Superior temporal gyrus (tissue), 1 donor: ENCODE data around the gene NBR1.
"Not testable (repeated sequence)": the region's sequence is repeated elsewhere in the genome, so short reads cannot be mapped to it uniquely, and the experiment has no call there.

ENCODE experiments used
- DNase-seq: peaks from one replicate; pipeline ENCODE4 v3.0.0-alpha.2; 2016; ENCODE audit errors: extremely low spot score

Gene NBR1

DNA sequence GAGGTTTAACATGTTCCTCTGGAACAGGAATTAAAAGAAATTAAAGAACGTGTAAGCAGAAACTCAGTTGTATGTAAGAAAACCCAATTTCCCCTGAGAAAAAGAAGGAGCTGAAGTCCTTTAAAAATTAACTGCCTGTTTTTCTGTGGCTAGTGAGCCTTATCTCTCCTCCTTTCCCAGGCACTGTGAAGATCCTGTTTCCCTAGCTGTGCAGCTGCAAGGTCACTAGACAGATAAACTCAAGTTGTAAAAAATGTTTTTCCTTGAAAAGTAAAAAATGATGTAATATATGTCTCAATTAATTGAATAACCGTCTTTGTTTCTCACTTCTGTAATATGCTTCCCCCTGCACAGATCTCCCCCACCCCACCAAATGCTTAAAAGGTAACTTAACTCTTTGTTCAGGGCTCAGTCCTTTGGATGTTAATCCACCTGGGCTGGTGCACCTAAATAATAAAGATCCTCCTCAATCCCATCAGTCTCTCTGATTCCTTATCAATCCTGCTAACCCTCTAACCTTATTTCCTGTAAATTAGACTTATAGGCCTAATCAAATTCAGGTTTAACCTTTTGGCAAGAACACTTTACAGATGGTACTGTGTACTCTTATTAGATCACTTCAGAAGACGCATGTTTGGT, 17.7 kb upstream of the NBR1 start:
- not testable (repeated sequence) for DNase-seq

DNA sequence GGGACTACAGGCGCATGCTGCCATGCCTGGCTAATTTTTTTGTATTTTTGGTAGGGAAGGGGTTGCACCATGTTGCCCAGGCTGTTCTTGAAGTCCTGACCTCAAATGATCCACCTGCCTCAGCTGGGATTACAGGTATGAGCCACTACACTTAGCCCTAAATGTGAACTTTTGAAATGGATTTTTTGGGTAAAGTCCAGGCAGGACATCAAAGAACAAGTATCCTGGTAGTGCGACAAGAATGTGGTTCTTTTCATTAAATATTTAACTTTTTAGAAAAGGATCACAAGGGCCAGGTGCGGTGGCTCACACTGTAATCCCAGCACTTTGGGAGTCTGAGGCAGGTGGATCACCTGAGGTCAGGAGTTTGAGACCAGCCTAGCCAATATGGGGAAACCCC, 15.3 kb upstream of the NBR1 start:
- DNase-seq, result no peak

DNA sequence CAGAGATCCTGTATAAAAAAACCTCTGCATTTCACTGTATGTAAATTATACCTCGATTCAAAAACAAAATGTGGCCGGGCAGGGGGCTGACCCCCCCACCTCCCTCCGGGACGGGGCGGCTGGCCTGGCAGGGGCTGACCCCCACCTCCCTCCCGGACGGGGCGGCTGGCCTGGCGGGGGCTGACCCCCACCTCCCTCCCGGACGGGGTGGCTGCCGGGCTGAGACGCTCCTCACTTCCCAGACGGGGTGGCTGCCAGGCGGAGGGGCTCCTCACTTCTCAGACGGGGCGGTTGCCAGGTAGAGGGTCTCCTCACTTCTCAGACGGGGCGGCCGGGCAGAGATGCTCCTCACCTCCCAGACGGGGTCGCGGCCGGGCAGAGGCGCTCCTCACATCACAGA, 11.8 kb upstream of the NBR1 start:
- not testable (repeated sequence) for DNase-seq

DNA sequence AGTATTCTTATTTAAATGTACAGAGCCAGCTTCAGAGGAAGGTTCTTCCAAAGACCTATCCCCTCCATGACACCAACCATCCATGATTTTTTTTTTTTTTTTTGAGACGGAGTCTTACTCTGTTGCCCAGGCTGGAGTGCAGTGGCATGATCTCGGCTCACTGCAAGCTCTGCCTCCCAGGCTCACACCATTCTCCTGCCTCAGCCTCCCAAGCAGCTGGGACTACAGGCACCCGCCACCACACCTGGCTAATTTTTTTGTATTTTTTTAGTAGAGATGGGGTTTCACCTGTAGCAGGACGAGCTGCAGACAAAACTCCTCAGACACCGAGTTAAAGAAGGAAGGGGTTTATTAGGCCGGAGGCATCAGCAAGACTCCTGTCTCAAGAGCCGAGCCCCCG, 11.1 kb upstream of the NBR1 start:
- DNase-seq, result not testable (repeated sequence)

DNA sequence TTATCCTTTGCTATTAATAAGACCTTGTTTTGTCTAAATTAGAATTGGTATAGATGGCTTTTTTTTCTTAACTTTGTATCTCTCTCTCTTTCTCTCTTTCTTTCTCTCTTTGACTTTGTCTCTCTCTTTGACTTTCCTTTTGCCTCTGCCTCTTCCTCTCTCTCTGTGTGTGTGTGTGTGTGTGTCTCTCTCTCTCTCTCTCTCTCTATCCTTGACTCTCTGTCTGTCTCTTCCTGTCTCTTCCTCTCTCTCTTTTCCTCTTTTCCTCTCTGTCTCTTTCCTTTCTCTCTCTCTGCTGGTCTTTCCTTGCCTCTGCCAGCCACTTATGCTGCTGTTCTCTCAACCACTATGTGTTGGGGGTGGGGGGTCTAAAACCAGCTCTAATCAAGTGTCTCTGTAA, 5.0 kb upstream of the NBR1 start:
- DNase-seq, result not testable (repeated sequence)

DNA sequence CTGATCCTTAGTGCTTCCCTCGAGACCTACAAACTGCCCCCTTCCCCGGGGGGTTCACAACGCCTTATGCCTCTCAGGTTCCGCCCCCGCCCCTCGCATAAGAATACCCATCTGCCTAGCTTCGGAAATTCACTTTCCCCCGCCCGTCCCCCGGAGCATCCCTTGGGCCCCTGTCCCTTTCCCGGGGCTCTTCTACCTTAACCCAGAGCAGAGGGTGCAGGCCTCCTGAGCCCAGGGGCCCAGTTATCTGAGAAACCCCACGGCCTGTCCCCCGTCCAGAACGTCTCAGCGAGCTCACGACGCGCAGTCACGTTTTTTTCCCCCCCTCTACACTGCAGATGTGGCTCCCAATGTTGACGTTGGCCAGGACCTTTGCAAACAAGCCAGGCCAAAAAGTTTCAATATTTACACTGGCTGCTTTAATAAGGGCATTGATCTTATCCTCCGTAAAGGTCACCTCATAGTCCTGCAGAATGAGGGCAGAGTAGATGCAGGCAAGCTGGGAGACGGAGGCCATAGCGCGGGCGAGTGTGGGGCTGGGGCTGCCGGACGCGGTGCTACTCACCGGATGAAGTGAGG, 1.4 kb upstream of the NBR1 start:
- no peak for DNase-seq

DNA sequence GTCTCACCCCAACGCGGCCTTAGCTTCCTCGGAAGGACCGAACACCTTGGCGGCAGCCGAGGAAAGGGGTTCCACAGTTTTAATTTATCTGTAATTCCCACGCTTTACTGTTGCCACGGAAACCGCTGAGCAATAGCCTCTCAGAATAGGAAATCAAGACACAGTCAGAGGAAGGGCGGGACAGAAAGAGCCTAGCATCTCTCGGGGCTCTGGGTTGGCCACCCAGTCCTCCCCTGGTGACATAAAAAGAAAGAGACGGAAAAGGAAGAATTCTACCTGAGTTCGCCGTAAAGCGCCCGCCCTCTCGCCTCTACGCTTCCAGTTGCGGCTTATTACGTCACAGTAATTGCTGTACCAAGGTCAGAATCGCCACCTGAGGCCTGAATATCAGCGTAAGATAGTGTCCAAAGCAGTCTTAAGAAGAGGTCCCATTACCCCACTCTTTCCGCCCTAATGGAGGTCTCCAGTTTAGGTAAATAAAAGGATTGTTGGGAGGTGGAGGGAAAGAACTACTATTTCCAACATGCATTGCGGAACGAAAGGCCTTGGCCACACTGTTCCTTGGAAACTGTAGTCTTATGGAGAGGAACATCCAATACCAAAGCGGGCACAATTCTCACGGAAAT, 761 bp upstream of the NBR1 start:
- DNase-seq, result peak; percentile 96

DNA sequence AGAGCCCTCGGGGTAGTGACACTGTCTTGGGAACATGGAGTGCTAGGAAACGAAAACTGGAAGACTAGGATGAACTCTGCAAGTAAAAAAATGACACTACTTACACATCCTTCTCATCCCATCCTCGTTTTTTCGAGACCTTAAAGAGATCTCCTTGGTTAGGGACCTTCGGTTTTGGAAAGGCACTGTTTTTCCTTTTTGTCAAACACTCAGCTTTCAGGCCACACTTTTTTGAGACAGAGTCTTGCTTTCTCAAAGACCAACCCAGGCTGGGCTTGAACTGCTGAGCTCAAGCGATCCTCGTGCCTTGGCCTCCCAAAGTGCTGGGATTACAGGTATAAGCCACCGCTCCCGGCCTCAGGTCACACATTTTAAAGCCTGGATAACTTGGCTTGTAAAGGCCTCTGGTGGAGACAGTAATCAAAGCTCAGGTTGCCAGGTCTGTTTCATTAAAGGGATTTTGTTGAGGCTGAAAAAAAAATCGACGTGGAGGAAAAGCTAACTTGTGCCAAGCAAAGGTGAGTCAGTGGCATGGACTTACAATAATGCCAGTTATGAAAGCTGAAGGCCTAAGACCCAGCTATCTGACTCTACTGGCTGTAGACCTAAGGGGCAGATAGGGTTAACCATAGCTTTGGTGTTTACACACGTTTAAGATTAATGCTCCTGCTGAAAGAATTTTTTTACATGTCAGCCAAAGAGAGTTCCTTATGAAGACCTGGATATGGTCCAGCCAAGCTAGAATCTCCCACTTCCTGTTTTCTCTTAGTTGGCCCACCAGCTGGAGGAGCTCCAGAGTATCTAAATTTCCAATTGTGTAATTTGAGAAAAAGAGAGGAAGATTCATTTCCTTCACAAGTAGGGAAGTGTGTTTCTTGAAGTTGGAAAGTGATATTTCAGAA, 823 bp downstream of the NBR1 start:
- peak; percentile 49 for DNase-seq

DNA sequence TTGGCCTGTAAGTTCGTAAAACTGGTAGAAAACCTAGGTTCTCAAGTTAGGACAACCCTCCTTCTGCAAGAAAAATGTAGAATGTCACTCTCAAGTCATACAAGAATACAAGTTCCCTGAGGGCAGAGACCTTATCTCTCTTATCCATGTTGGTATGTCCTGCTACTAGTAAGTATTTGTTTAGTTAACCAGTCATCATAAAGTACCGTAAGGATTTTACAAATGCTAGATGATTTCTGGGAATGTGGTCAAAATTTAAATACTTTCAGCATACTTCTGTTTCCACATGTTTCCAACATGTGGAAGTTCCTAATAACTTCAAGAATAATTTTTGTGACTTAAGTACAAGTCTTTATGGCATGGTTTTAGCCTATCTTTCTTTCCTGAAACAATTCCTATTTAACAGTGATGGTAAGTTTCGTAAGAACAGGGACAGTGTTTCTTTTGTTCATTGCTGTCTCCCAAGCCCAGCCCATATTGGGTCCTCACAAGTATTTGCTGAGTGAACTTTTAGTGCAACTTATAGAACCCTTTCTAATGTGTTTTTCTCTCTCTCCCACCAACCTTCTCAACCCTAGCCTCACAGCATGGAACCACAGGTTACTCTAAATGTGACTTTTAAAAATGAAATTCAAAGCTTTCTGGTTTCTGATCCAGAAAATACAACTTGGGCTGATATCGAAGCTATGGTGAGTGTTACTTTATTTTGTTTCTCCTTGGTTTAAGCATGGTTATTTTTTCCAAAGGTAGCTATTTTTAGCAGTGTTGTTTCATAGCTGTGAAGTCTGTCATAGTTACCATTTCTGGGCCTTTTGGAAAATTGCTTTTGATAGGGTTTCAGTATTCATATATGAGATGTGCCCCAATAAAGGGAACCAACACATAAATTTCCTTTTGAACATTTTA, 4.5 kb downstream of the NBR1 start:
- DNase-seq, result no peak

DNA sequence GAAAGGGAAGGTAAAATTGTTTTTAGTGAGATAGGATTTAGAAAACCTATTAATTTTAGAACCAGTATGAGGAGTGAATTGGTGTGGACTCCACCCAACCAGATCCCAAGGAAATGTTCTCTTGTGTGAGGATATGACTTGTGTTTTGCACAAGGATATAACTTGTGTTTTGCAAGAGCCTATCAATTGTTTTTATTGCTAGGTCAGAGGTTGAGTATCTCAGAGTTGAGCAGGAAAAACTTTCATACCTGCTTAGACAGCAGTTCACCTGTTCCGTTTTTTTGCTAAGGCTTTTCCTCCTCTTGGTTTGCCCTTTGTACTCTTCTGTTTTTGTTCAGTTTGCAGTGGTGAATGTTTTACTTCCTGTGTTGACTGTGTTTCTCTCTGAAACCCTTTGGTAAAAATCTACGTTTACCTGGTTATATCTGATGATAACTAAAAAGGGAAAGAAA, 5.1 kb downstream of the NBR1 start:
- no peak for DNase-seq

DNA sequence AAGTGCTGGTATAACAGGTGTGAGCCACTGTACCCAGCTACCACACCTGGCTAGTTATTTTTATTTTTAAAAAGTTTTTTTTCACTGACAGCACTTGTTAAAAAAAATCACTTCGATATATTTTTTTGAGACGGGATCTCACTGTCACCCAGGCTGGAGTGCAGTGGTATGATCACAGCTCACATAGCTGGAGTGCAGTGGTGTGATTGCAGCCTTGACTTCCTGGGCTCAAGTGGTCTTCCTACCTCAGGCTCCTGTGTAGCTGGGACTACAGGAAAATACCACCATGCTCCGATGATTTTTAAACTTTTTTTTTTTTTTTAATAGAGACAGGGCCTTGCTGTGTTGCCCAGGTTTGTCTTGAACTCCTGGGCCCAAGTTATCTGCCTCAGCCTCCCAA, 12.9 kb downstream of the NBR1 start:
- no peak for DNase-seq

DNA sequence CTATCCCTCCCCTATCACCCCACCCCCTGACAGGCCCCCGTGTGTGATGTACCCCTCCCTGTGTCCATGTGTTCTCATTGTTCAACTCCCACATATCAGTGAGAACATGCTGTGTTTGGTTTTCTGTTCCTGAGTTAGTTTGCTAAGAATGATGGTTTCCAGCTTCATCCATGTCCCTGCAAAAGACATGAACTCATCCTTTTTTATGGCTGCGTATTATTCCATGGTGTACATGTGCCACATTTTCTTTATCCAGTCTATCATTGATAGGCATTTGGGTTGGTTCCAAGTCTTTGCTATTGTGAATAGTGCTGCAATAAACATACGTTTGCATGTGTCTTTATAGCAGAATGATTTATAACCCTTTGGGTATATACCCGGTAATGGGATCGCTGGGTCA, 15.6 kb downstream of the NBR1 start:
- not testable (repeated sequence) for DNase-seq

DNA sequence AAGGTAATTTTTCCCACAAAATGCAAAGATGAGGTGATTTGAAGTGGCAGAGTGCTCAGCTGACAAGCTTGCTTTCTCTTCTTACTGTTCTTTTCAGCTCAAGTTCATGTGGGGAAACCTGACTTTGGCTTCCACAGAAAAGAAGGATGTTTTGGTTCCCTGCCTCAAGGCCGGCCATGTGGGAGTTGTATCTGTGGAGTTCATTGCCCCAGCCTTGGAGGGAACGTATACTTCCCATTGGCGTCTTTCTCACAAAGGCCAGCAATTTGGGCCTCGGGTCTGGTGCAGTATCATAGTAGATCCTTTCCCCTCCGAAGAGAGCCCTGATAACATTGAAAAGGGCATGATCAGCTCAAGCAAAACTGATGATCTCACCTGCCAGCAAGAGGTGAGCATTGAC, 22.2 kb downstream of the NBR1 start:
- DNase-seq, result no peak

DNA sequence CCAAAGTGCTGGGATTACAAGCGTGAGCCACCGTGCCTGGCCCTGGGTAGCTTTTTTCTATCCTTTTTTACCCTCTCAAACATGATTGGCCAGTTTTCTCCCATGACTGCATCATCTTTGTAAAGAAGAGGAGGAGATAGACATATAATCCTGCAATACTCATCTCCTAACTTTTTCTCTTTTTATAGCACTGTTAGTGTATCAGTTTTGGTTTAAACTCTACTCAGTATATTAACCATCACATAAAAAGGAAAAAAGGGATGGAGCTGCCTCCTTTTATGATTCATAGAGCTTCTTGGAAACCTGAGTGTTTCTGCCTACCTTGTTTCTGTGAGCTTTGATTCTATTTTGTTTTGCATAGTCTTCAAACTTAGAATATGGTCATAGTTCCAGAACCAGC, 28.6 kb downstream of the NBR1 start:
- DNase-seq, result no peak

DNA sequence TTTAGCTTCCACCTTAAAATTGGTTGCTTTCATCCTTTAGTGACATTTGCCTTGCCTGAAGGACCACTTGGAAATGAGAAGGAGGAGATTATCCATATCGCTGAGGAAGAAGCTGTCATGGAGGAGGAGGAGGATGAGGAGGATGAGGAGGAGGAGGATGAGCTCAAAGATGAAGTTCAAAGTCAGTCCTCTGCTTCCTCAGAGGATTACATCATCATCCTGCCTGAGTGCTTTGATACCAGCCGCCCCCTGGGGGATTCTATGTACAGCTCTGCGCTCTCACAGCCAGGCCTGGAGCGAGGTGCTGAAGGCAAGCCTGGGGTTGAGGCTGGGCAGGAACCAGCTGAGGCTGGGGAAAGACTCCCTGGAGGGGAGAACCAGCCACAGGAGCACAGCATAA, 29.1 kb downstream of the NBR1 start:
- no peak for DNase-seq

DNA sequence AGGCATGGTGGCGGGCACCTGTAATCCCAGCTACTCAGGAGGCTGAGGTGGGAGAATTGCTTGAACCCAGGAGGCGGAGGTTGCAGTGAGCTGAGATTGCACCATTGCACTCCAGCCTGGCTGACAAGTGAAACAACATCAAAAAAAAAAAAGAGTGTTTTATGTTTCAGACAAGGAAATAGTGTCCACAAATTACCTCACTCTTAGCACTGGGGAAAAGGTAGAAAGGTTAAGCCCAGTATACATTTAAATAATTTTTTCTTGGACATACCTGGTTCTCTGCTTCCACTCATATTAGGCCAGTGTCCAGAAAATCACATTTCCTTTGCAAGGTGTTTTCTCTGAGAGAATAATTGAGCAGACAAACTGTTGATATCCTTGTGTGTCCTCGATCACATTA, 32.0 kb downstream of the NBR1 start:
- not testable (repeated sequence) for DNase-seq

DNA sequence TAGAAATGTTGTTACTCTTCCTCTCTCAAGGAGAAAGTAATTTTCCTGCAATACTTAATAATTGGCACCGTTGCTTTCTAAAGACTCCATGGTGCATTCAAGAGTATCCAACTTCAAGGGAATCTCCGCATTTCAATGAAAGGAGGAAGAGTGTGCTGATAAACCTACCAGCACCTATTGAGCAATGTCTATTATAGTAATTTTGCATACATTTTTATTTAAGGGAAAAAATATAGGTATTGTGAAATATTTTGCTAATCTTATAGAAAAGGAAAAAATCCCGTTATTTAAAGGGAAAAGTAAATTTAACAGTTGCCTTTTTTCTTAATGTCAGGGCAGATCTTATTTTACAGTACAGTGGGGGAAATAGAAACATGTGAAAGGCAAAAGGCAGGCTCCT, 39.6 kb downstream of the NBR1 start:
- no peak for DNase-seq

DNA sequence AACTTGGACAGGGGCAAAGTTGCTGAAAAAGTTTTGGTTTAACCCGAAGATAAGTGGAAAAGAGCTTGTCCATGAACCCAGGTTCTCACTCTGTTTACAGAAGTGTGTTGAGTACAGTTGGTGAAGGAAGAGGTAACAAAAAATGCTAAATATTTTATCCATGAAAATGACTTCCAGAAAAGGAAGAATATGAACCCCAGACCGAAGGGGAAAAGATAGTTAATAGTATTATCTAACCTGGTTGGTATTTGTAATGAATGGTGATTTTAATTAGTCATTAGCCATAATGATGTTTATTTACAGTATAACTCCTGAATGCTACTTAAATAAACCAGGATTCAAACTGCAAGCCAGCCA, 40.1 kb downstream of the NBR1 start:
- no peak for DNase-seq

DNA sequence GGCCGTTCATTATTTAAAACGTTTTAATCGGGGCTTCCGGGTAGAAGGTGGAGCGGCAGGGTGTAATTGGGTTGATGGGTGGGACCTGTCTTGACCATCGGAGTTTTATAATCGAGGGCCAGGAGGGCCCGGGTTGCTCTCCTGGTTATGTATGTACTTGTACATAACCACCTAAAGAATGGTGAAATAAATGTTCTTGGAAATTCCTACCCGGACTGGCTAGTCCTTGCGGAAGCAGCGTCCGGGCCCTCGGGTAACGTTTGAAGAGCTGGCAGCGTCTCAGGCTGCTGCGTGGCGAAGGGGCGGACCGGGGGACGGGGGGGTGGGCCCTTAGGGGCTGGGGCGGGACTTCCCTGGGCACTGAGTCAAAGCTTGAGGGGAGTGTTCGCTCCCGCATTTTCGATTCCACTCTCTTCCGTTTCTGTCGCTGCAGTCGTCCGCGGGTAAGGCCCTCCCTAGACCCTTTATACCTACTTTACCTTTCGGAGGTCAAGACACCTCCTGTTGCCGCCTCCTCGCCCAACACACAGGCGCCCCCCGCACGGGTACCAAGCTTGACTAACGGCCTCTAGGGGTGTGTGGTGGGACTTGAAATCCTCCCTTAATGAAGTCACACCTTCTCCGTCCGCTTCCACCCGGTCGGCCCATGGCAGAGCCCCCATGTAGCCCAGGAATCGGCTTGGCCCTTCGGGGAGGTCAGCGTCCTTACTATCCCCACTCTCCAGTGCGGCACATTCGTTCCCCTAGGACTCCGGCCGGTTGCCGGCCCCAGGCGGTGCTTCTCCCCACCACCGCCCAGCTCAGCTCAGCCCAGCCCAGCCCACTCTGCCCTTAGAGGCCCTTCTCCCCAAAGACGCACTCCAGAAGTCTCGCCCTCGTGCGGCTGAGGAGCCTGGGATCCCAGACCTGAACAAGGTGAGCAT, 40.7 kb downstream of the NBR1 start, which contains the start of gene TMEM106A:
TMEM106A (plus strand) TSS at position 396 of the 923 bp plus-strand sequence. CDS start 1,167 bp downstream, outside the sequence.
- DNase-seq, result no peak
